Muscle layer of colon (tissue), 2 donors: ENCODE measurements around the gene GPX8.

Experiments used
- H3K27ac ChIP-seq: one replicate; pipeline ENCODE4 v1.7.0; 2013; ENCODE audit warnings: low read depth, mild to moderate bottlenecking, low read length, moderate library complexity
- H3K27me3 ChIP-seq, 2 donors: one replicate each; pipeline ENCODE4 v1.7.0; 2013; ENCODE audit warnings: low read length in 2 of 2, mild to moderate bottlenecking in 2 of 2; ENCODE audit not compliant: insufficient read depth in 2 of 2, control insufficient read depth in 1 of 2
- H3K36me3 ChIP-seq: one replicate; pipeline ENCODE4 v1.7.0; 2013; ENCODE audit warnings: mild to moderate bottlenecking, low read length; ENCODE audit not compliant: insufficient read depth
- H3K4me1 ChIP-seq: one replicate; pipeline ENCODE4 v1.7.0; 2013; ENCODE audit warnings: mild to moderate bottlenecking, low read length; ENCODE audit not compliant: insufficient read depth
- H3K4me3 ChIP-seq, 2 donors: one replicate each; pipeline ENCODE4 v1.7.0; 2013; ENCODE audit warnings: low read length in 2 of 2, low read depth in 1 of 2, mild to moderate bottlenecking in 1 of 2, moderate library complexity in 1 of 2
- H3K9ac ChIP-seq: one replicate; pipeline ENCODE4 v1.7.0; 2013; ENCODE audit warnings: low read length
- H3K9me3 ChIP-seq: one replicate; pipeline ENCODE4 v1.7.0; 2013; ENCODE audit warnings: mild to moderate bottlenecking, low read length
- donor health status: abdominal sarcoma.
- donor health status: Adenocarcinoma of cecum.

Gene GPX8

GRCh38 chr5:55159763-55160492 is at the start of gene GPX8:
GPX8 (plus strand) TSS chr5:55160171; CDS start chr5:55160193, 22 bp downstream.
- Histone ChIP-seq H3K36me3 (peaks cover 4% of the 10 kb centered on the region), H3K4me3 (peak within 1 kb of the TSS; percentile 29 to 84), H3K4me1 (peaks cover 4% of the 10 kb centered on the region), H3K27me3 (no peaks in the 10 kb centered on the region), H3K27ac (peak within 1 kb of the TSS; percentile 21), H3K9ac (no peak within 1 kb of the TSS), H3K9me3 (no peaks in the 10 kb centered on the region)

- no peak overlapping the region for H3K4me3 ChIP-seq
- H3K9ac ChIP-seq: no peak overlapping the region
- H3K27ac ChIP-seq: no peak overlapping the region
- no peaks in the 10 kb centered on the region for H3K9me3 ChIP-seq
- no peaks in the 10 kb centered on the region for H3K27me3 ChIP-seq
- H3K4me1 ChIP-seq: no peaks in the 10 kb centered on the region
- H3K36me3 ChIP-seq: no peaks in the 10 kb centered on the region
These were observed 49.8 kb upstream of the GPX8 start for GRCh38 chr5:55110217-55110616.

GRCh38 chr5:55113327-55113726 is 46.6 kb upstream of the GPX8 start:
- Histone ChIP-seq H3K9ac (no peak overlapping the region), H3K4me3 (no peak overlapping the region), H3K9me3 (no peaks in the 10 kb centered on the region), H3K27me3 (no peaks in the 10 kb centered on the region), H3K27ac (no peak overlapping the region), H3K4me1 (no peaks in the 10 kb centered on the region), H3K36me3 (no peaks in the 10 kb centered on the region)

- H3K9ac ChIP-seq: no peak overlapping the region
- H3K4me1 ChIP-seq: no peaks in the 10 kb centered on the region
- H3K4me3 ChIP-seq: no peak overlapping the region
- no peak overlapping the region for H3K27ac ChIP-seq
- H3K27me3 ChIP-seq: no peaks in the 10 kb centered on the region
- no peaks in the 10 kb centered on the region for H3K9me3 ChIP-seq
- no peaks in the 10 kb centered on the region for H3K36me3 ChIP-seq
These were observed 45.9 kb upstream of the GPX8 start for GRCh38 chr5:55114061-55114460.

- no peaks in the 10 kb centered on the region for H3K4me1 ChIP-seq
- no peak overlapping the region for H3K4me3 ChIP-seq
- H3K27ac ChIP-seq: no peak overlapping the region
- no peaks in the 10 kb centered on the region for H3K27me3 ChIP-seq
- H3K36me3 ChIP-seq: no peaks in the 10 kb centered on the region
- H3K9ac ChIP-seq: no peak overlapping the region
- no peaks in the 10 kb centered on the region for H3K9me3 ChIP-seq
These were observed 36.6 kb upstream of the GPX8 start for GRCh38 chr5:55123365-55123764.

GRCh38 chr5:55134053-55134722 is 25.8 kb upstream of the GPX8 start:
- Histone ChIP-seq H3K9me3 (no peaks in the 10 kb centered on the region), H3K36me3 (no peaks in the 10 kb centered on the region), H3K4me3 (no peak overlapping the region), H3K27me3 (no peaks in the 10 kb centered on the region), H3K9ac (no peak overlapping the region), H3K27ac (no peak overlapping the region), H3K4me1 (no peaks in the 10 kb centered on the region)

GRCh38 chr5:55136521-55136920 is 23.4 kb upstream of the GPX8 start:
- no peaks in the 10 kb centered on the region for H3K36me3 ChIP-seq

GRCh38 chr5:55140908-55141665 is 18.9 kb upstream of the GPX8 start:
- Histone ChIP-seq H3K4me3 (no peak overlapping the region), H3K9me3 (no peaks in the 10 kb centered on the region), H3K4me1 (no peaks in the 10 kb centered on the region), H3K9ac (no peak overlapping the region), H3K27me3 (no peaks in the 10 kb centered on the region), H3K36me3 (no peaks in the 10 kb centered on the region), H3K27ac (no peak overlapping the region)

More at GRCh38 chr5:55136521-55136920, 23.4 kb upstream of the GPX8 start:
- Histone ChIP-seq H3K27ac (no peak overlapping the region), H3K9me3 (no peaks in the 10 kb centered on the region), H3K27me3 (no peaks in the 10 kb centered on the region), H3K4me1 (no peaks in the 10 kb centered on the region), H3K9ac (no peak overlapping the region), H3K4me3 (no peak overlapping the region)

- Histone ChIP-seq H3K9me3 (no peaks in the 10 kb centered on the region), H3K9ac (no peak overlapping the region), H3K4me1 (no peaks in the 10 kb centered on the region), H3K36me3 (no peaks in the 10 kb centered on the region), H3K27me3 (no peaks in the 10 kb centered on the region), H3K4me3 (no peak overlapping the region), H3K27ac (no peak overlapping the region)
These were observed 17.9 kb upstream of the GPX8 start for GRCh38 chr5:55141945-55142690.

- Histone ChIP-seq H3K27ac (no peak overlapping the region), H3K9me3 (no peaks in the 10 kb centered on the region), H3K27me3 (no peaks in the 10 kb centered on the region), H3K4me3 (no peak overlapping the region), H3K4me1 (no peaks in the 10 kb centered on the region), H3K36me3 (no peaks in the 10 kb centered on the region), H3K9ac (no peak overlapping the region)
These were observed 16.3 kb upstream of the GPX8 start for GRCh38 chr5:55143624-55144023.

- Histone ChIP-seq H3K27ac (no peak overlapping the region), H3K4me1 (no peaks in the 10 kb centered on the region), H3K9ac (no peak overlapping the region), H3K4me3 (no peak overlapping the region), H3K36me3 (no peaks in the 10 kb centered on the region), H3K9me3 (no peaks in the 10 kb centered on the region), H3K27me3 (no peaks in the 10 kb centered on the region)
These were observed 13.9 kb upstream of the GPX8 start for GRCh38 chr5:55146080-55146479.
